DND-41 (cell line): ENCODE data around the gene OTOS.

Source experiments
- ATAC-seq: fragments of 200-7000 bp; cut with Tn5 transposase; 3 replicates; pipeline ENCODE4 v1.9.1; 2021; ENCODE audit warnings: low read depth; ENCODE audit not compliant: insufficient read depth
- DNase-seq: peaks from one replicate; pipeline ENCODE4 v3.0.0-alpha.2; 2020
- H2AFZ ChIP-seq: 2 replicates; pipeline ENCODE4 v1.6.0; 2012; ENCODE audit warnings: low read depth, low read length
- H3K27ac ChIP-seq: 2 replicates; pipeline ENCODE4 v1.5.1; 2012; ENCODE audit warnings: low read length, inconsistent platforms
- H3K27me3 ChIP-seq: fragments of 200-600 bp; sonication (generic); 2 replicates; pipeline ENCODE4 v1.6.0; 2012; ENCODE audit warnings: low read length, mild to moderate bottlenecking, inconsistent platforms; ENCODE audit not compliant: insufficient read depth, poor library complexity
- H3K36me3 ChIP-seq: 2 replicates; pipeline ENCODE4 v1.5.1; 2012; ENCODE audit warnings: low read length, inconsistent platforms; ENCODE audit not compliant: insufficient read depth
- H3K4me1 ChIP-seq: 2 replicates; pipeline ENCODE4 v1.5.1; 2012; ENCODE audit warnings: mild to moderate bottlenecking, low read length; ENCODE audit not compliant: insufficient read depth
- H3K4me2 ChIP-seq: 2 replicates; pipeline ENCODE4 v1.6.0; 2012; ENCODE audit warnings: mild to moderate bottlenecking, moderate library complexity, low read length, inconsistent platforms; ENCODE audit not compliant: insufficient read depth
- H3K4me3 ChIP-seq, 2 experiments: fragments of 200-600 bp in 1 of 2; shearing (Covaris generic) in 1 of 2; 2 replicates each; pipeline ENCODE4 v1.5.1; 2012 to 2016; ENCODE audit warnings: inconsistent platforms in 2 of 2, low read length in 2 of 2, mild to moderate bottlenecking in 2 of 2, low read depth in 1 of 2, moderate library complexity in 1 of 2
- H3K79me2 ChIP-seq: 2 replicates; pipeline ENCODE4 v1.6.0; 2012; ENCODE audit warnings: low read length, inconsistent platforms; ENCODE audit not compliant: insufficient read depth
- H3K9ac ChIP-seq: 2 replicates; pipeline ENCODE4 v1.6.0; 2012; ENCODE audit warnings: low read depth, mild to moderate bottlenecking, inconsistent platforms, low read length, moderate library complexity
- H3K9me3 ChIP-seq: 2 replicates; pipeline ENCODE4 v1.5.1; 2012; ENCODE audit warnings: low read length, moderate library complexity, mild to moderate bottlenecking, inconsistent platforms; ENCODE audit not compliant: insufficient read depth, severe bottlenecking
- H4K20me1 ChIP-seq: 2 replicates; pipeline ENCODE4 v1.6.0; 2012; ENCODE audit warnings: low read length; ENCODE audit not compliant: insufficient read depth
- CTCF ChIP-seq: IDR thresholded peaks from 2 replicates; pipeline ENCODE4 v1.5.1; 2012; ENCODE audit warnings: borderline replicate concordance, low read length, moderate library complexity, mild to moderate bottlenecking; ENCODE audit not compliant: poor library complexity, severe bottlenecking; ENCODE audit errors: extremely low read depth
- EZH2 ChIP-seq: IDR thresholded peaks from 3 replicates; pipeline ENCODE4 v1.6.1; 2012; ENCODE audit warnings: borderline replicate concordance, low read depth, mild to moderate bottlenecking, moderate library complexity, low read length, inconsistent platforms; ENCODE audit not compliant: severe bottlenecking

OTOS gene

GRCh38 chr2:240131941-240132650 is 8.4 kb downstream of the OTOS start:
- H3K9me3 ChIP-seq, result no peaks in the 10 kb centered on the region
- peaks cover 71% of the 10 kb centered on the region for H3K36me3 ChIP-seq
- H3K27ac ChIP-seq, result no peak overlapping the region
- H3K4me2 ChIP-seq, result no peak overlapping the region
- H3K79me2 ChIP-seq, result peaks cover 35% of the 10 kb centered on the region
- peaks cover 25% of the 10 kb centered on the region for H3K4me1 ChIP-seq
- no peak overlapping the region for H3K9ac ChIP-seq
- no peaks in the 10 kb centered on the region for H3K27me3 ChIP-seq
- H3K4me3 ChIP-seq, result no peak overlapping the region
- DNase-seq (peak; percentile 5), ATAC-seq (no peak)
- H4K20me1 ChIP-seq, result peaks cover 15% of the 10 kb centered on the region
- H2AFZ ChIP-seq, result no peak overlapping the region
- no peak for TF ChIP-seq EZH2
- TF ChIP-seq CTCF, result peak; percentile 47

- Histone ChIP-seq H3K4me2 (no peak overlapping the region), H3K9me3 (no peaks in the 10 kb centered on the region), H3K27ac (no peak overlapping the region), H4K20me1 (peaks cover 15% of the 10 kb centered on the region), H3K27me3 (no peaks in the 10 kb centered on the region), H3K9ac (no peak overlapping the region), H3K79me2 (peaks cover 31% of the 10 kb centered on the region), H3K4me3 (no peak overlapping the region), H3K4me1 (peaks cover 17% of the 10 kb centered on the region), H2AFZ (no peak overlapping the region), H3K36me3 (peaks cover 71% of the 10 kb centered on the region)
- peak; percentile 1 for DNase-seq
- ATAC-seq, result no peak
- TF ChIP-seq CTCF, result no peak
- no peak for TF ChIP-seq EZH2
Measured at GRCh38 chr2:240131296-240131695, 9.2 kb downstream of the OTOS start.

- ATAC-seq, result no peak
- H3K27me3 ChIP-seq, result no peaks in the 10 kb centered on the region
- no peak overlapping the region for H3K4me2 ChIP-seq
- peaks cover 71% of the 10 kb centered on the region for H3K36me3 ChIP-seq
- no peak for TF ChIP-seq CTCF
- no peak for TF ChIP-seq EZH2
- H4K20me1 ChIP-seq, result peaks cover 15% of the 10 kb centered on the region
- no peak overlapping the region for H3K9ac ChIP-seq
- no peak overlapping the region for H3K27ac ChIP-seq
- H3K4me1 ChIP-seq, result peaks cover 15% of the 10 kb centered on the region
- H3K4me3 ChIP-seq, result no peak overlapping the region
- H3K79me2 ChIP-seq, result peaks cover 25% of the 10 kb centered on the region
- H2AFZ ChIP-seq, result no peak overlapping the region
- H3K9me3 ChIP-seq, result no peaks in the 10 kb centered on the region
- no peak for DNase-seq
Measured at GRCh38 chr2:240130393-240131195, 9.9 kb downstream of the OTOS start.
